NCI-H2107 treated with DMSO at 0.1 percent for 48 hours (cell line): Measurements from ENCODE around the gene CNNM4.
A peak's percentile ranks its signal among the peaks of the same experiment; 100 is the strongest.
"Not testable (repeated sequence)": the region's sequence is repeated elsewhere in the genome, so short reads cannot be mapped to it uniquely, and the experiment has no call there.

Source experiments
- DNase-seq: peaks from one replicate; lab custom pipeline; 2025; ENCODE audit not compliant: unreplicated experiment; lab: John Stamatoyannopoulos, UW

The CNNM4 gene

GRCh38 chr2:96792772-96793749, 32.4 kb downstream of the CNNM4 start:
- no peak for DNase-seq

- DNase-seq = no peak
Measured at GRCh38 chr2:96795076-96795475, 34.4 kb downstream of the CNNM4 start.

- DNase-seq = not testable (repeated sequence)
Measured at GRCh38 chr2:96796497-96796896, 35.8 kb downstream of the CNNM4 start.

DNA sequence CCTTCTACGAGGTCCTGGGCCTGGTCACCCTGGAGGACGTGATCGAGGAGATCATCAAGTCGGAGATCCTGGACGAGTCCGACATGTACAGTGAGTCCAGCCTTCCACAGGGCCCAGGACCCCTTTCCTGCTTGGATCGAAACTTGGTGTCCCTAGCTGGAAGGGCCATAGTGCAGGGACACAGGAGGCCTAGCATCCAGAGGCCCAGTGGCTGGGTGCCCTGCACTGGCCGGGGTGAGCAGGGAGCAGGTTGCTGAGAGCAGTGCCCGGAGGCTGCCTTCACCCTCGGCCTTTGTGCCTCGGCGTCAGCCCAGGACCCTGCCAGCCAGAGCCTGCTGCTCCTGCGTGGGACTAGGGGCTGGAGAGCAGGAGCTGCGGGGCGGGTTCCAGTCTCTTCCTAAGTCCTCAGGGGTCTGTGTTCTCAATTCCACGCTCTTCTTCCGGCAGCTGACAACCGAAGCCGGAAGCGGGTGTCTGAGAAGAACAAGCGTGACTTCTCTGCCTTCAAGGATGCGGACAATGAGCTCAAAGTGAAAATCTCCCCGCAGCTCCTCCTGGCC, 36.4 kb downstream of the CNNM4 start:
- DNase-seq = no peak

DNA sequence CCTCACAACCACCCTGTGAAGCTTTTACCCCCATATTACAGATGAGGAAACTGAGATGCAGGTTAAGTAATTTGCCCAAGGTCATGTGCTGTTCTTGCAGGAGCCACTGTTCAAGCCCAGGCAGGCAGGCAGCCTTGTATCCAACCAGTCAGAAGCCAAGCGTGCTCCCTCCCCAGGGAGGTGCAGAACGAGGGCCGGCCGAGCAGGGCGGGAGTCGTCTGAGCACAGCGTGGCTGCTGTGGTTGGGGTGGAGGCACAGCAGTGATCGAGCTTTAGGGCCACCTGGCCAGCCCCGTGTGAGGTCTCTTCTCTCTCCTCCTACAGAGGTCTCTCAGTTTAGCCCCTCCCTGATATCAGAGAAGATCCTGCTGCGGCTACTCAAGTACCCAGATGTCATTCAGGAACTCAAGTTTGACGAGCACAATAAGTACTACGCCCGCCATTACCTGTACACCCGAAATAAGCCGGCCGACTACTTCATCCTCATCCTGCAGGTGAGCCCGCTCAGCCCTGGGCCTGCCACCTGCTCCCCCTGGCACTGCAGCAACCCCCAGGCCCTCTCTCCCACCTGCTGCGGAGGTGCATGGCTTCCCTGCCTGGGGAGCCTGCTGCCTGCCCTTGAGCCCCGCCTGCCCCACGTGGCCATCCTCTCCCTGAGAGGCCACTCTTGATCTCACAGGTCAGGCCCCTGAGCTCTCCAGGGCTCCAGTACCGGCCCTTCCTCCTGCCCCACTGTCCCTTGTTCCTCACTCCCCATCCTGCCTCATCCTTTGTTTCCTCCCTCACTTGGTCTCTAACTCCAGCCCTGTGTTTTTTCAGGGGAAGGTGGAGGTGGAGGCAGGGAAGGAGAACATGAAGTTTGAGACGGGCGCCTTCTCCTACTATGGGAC, 38.3 kb downstream of the CNNM4 start:
- DNase-seq = peak; percentile 36

DNA sequence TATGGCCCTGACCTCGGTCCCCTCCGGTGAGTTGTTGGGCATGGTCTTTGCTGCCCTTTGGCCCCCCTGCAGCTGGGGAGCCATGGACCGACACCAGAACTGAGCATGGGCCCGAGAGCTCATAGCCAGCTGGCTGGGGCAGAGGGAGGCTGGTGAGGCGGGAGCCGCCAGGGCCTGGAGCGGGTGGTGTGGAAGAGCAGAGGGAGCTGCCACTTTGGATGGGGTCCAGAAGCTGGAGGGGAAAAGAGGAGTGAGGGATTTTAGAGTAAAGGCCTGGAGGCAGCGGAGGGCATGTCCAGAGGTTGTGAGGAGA, 38.9 kb downstream of the CNNM4 start:
- DNase-seq = no peak

DNA sequence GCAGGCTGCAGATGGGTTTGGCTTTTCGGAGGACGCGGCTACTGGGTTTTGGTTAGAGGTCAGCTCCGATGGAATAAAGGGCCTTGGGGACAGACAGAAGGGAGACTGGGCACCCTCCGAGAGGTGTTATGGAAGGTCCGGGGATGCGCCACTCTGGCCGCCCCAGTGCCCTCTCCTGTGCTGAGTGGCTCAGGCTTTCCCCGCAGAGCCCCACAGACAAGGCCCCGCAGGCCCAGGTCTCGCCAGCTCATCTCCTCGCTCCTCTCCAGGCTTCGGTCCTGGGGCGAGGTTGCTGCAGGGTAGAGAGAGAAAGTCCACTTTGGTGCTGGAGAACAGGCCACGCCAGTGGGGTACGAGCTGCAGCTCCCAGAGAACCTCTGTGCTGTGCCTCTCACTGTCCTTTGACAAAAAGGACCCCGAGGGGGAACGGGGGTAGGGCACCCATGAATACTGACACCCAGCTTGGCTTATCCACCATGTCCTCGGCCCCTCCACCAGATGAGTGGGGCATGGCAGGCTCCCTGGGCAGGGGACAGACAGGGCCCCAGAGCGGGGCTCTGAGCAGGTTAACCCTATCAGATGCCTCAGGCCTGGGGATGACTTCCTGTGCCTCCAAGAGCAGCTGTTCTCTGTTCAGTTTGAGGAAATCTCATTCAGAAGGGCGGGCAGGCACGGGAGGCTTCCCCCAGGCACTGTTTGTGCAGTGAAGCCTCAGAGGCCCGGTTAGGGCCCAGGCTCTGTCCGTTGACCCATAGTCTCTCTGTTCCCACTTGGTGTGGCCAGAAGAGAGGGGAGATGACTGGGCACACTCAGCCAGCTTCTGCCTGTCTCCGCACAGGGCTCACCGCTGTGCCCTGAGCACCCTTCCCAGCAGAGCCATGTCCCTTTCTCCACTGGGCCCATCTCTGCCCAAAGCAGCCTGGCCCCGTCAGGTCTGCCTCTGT, 39.6 kb downstream of the CNNM4 start:
- DNase-seq = no peak

GRCh38 chr2:96801005-96801785, 40.5 kb downstream of the CNNM4 start:
- DNase-seq = peak; percentile 18

DNA sequence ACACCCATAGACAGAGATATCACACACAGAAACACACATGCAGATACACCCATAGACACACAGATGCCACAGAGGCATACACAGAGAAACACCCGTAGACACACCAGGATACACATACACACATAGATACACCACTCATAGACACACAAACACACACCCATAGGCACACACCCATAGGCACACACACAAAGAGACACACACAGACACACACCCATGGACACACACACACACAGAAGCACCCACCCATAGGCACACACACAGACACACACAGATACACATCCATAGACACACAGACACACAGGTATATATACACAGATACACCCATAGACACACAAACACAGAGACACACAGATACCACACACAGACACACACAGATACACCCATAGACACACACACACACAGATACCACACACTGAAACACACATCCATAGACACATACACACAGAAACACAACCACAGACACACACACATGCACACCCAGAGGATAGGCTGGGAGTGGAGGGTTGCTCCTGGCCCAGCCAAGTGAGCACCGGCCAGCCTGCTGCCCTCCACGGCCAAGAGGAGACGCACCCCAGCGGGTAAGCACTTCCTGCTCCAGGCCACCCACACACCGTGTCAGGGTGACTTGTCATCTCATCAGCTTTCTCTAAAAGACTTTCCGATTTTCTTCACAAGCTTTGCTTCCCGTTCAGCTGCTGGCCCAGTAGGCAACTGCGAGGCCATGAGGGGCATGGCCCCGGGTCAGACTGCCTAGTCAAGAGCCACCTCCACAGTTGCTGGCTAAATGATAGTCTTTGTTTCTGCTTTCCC, 41.3 kb downstream of the CNNM4 start:
- no peak for DNase-seq

DNA sequence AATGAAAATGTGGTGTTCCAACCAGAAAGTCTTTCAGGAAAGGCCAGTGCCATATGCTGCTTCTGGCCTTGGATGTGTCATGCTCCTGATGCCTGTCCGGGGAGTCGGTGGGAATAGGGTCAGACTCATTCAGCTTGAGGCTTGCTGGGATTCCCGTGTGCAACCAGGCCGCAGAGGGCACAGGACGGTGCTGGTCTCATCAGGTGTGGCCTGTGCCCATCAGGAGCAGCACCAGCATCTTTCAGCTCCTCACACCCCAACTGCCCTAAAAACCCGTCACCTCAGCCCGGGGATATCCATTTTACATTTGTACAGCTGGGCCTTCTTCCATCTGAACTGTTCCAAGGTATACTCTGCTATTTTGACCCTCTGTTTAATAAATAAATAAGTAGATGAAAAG, 42.0 kb downstream of the CNNM4 start:
- no peak for DNase-seq

DNA sequence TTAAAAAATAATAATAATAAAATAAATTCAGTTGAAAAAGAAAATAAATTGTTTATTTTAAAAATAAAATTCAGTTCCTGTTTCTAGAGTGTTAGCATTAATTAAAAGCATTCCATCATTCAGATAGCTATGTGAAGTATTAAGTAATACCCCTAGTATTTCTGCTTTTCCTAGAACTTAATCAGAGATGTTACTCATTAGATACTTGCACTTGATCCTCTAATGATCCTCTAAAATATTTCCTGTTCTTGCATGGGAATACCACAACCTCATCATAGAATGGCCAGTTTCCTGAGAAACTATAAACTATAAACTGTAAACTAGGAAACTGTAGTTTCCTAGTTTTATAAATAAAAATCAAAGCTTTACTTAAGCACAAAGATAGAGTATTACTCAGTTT, 44.3 kb downstream of the CNNM4 start:
- no peak for DNase-seq

GRCh38 chr2:96805946-96806345, 45.2 kb downstream of the CNNM4 start:
- DNase-seq = not testable (repeated sequence)

- no peak for DNase-seq
Measured at GRCh38 chr2:96806468-96807126, 45.9 kb downstream of the CNNM4 start.

- DNase-seq = no peak
Measured at GRCh38 chr2:96807127-96807471, 46.4 kb downstream of the CNNM4 start.

DNA sequence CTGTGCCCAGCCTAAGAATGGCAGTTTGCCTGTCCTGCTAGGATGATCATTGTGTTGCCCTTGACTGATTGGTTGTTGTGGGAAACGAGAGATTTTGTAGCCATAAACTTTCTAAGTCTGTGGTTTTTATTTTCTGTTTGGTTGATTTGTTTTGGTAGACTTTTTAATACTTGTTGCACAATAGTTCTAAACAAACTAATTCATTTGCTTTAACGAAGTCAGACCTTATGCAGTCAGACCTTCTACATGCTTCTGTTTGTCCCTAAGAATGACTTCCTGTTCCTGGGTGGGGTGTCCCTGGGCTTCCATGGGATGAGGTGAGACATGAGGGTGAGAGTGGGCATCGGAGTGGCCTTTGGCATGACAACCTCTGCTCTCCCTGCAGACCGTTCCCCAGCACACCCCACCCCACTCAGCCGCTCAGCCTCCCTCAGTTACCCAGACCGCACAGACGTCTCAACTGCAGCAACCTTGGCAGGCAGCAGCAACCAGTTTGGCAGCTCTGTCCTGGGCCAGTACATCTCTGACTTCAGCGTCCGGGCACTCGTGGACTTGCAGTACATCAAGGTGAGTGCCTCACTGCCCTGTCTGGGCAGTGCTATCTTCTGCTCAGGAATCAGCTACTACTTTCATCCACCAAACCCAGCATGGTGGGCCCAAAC, 47.6 kb downstream of the CNNM4 start:
- DNase-seq = no peak

- no peak for DNase-seq
Measured at GRCh38 chr2:96809216-96809882, 48.6 kb downstream of the CNNM4 start.

GRCh38 chr2:96809951-96810782, 49.5 kb downstream of the CNNM4 start:
- no peak for DNase-seq
